H1 (cell line): ENCODE data around the gene NR1I2. TPM values are rescaled to one million over a fixed set of nuclear protein-coding genes. Genes with fewer than 3 reads are reported as not detected.

ENCODE experiments used
- BRCA1 ChIP-seq: IDR thresholded peaks from 2 replicates; pipeline ENCODE4 v1.6.1; 2012; ENCODE audit warnings: low read depth, low read length, improper control_type of control experiment
- POU5F1 ChIP-seq: IDR thresholded peaks from 2 replicates; pipeline ENCODE4 v1.6.1; 2011; ENCODE audit warnings: low read depth, mild to moderate bottlenecking, low read length, moderate library complexity
- SAP30 ChIP-seq: fragments of 300-600 bp; sonication (generic); IDR thresholded peaks from 2 replicates; pipeline ENCODE4 v1.7.1; 2012; ENCODE audit warnings: low read length, moderate library complexity, mild to moderate bottlenecking, inconsistent platforms; ENCODE audit not compliant: insufficient read depth, insufficient replicate concordance
- SP1 ChIP-seq: IDR thresholded peaks from 2 replicates; pipeline ENCODE4 v1.6.1; 2011; ENCODE audit warnings: low read depth, low read length
- SRF ChIP-seq: IDR thresholded peaks from 2 replicates; pipeline ENCODE4 v1.6.1; 2011; ENCODE audit warnings: mild to moderate bottlenecking, low read depth, low read length, moderate library complexity
- TAF1 ChIP-seq: IDR thresholded peaks from 2 replicates; pipeline ENCODE4 v1.6.1; 2011; ENCODE audit warnings: mild to moderate bottlenecking, low read depth, low read length
- polyA plus RNA-seq, 7 experiments: library from polyadenylated mRNA; depleted of rRNA in 3 of 7; stranded (reverse) in 5 of 7; unstranded in 2 of 7; fragments of >200 nt in 5 of 7; fragments of 200-250 nt in 2 of 7; gene quantifications; 1 replicate in 5 of 7; 2 replicates in 1 of 7; 4 replicates in 1 of 7; pipeline versions ENCODE4 v1.2.1 to v1.2.3, GENCODE V29; 2011 to 2013; ENCODE audit warnings: missing spikeins in 2 of 7, mixed read lengths in 2 of 7
- total RNA-seq: library from RNA; stranded (reverse); fragmentation: NEBNext Ultra II Directional; extraction: Animal tissue kit (Norgen Biotek cat#: 25700); gene quantifications from 2 replicates; pipeline ENCODE4 v1.2.1, GENCODE V29; 2021
- TF ChIP-seq, protein P1 (sequence below): IDR thresholded peaks from 2 replicates; pipeline ENCODE4 v1.6.1; 2012; ENCODE audit warnings: inconsistent platforms

The NR1I2 gene
- total and polyA plus RNA-seq, 2 of the 8 experiments (the other 6 are each of a cell fraction or from before 2014, with no cell fraction given) = 0.28 to 1.8 TPM

DNA sequence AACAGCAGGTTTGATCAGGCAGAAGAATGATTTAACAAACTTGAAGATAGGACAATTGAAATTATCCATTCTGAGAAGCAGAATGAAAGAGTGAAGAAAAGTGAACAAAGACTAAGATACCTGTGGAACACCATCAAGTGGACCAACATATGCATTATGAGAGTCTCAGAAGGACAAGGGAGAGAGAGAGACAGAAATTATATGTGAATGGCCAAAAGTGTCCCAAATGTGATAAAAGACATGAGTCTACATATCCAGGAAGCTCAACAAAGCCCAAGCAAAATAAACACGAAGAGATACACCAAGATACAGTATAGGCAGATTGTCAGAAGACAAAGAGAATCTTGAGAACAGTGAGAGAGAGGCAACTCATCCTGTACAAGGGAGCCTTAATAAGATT, 5.6 kb upstream of the NR1I2 start (continued):
- TF ChIP-seq, protein P1, sequence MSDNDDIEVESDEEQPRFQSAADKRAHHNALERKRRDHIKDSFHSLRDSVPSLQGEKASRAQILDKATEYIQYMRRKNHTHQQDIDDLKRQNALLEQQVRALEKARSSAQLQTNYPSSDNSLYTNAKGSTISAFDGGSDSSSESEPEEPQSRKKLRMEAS = no peak
- TF ChIP-seq SRF (no peak), SAP30 (no peak), TAF1 (no peak), POU5F1 (no peak), SP1 (no peak), BRCA1 (no peak)
